Astrocyte of the cerebellum (primary cell): ENCODE data around the gene KCNJ10.

Source experiments
- DNase-seq: peaks from one replicate; pipeline ENCODE4 v3.0.0-alpha.2; 2011; ENCODE audit warnings: low read depth
- H3K4me3 ChIP-seq: 2 replicates; pipeline ENCODE4 v1.5.1; 2011; ENCODE audit warnings: mild to moderate bottlenecking, low read depth, low read length, moderate library complexity
- in situ Hi-C: cut with HindIII; loops from 2 replicates; pipeline ENCODE4 v1.10.0; 2017; ENCODE audit warnings: low sequenced_read_pairs
- TF ChIP-seq, protein P1 (sequence below): IDR thresholded peaks from 2 replicates; pipeline ENCODE4 v1.5.1; 2012; ENCODE audit warnings: low read length, low read depth, moderate library complexity, mild to moderate bottlenecking; ENCODE audit errors: missing control alignments

KCNJ10 gene

DNA sequence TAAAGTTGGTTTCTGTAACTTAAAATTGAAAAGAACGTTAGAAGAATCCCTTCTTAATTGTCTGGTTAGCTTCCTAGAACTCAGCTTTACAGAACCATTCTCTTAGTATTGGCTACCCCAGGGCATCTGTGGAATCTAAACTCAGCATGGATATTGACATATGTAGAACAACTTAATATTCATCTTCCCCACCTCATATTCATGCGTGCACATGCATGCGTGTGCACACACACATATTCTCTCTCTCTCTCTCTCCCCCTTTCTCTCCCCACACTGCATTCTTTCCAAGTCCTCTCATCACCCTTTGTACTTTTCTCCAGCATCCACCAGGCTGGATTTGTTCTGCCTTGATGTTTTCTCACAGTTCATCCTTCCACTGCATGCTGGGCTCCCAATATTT is 51.6 kb downstream of the KCNJ10 start:
- in situ Hi-C loops: loop anchor here (25.0 kb wide), 1 partner anchor 231 kb away; the partner anchor contains the start of gene DUSP23
- H3K4me3 ChIP-seq: no peak overlapping the region
- TF ChIP-seq, protein P1, sequence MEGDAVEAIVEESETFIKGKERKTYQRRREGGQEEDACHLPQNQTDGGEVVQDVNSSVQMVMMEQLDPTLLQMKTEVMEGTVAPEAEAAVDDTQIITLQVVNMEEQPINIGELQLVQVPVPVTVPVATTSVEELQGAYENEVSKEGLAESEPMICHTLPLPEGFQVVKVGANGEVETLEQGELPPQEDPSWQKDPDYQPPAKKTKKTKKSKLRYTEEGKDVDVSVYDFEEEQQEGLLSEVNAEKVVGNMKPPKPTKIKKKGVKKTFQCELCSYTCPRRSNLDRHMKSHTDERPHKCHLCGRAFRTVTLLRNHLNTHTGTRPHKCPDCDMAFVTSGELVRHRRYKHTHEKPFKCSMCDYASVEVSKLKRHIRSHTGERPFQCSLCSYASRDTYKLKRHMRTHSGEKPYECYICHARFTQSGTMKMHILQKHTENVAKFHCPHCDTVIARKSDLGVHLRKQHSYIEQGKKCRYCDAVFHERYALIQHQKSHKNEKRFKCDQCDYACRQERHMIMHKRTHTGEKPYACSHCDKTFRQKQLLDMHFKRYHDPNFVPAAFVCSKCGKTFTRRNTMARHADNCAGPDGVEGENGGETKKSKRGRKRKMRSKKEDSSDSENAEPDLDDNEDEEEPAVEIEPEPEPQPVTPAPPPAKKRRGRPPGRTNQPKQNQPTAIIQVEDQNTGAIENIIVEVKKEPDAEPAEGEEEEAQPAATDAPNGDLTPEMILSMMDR: no peak
- no peak for DNase-seq

DNA sequence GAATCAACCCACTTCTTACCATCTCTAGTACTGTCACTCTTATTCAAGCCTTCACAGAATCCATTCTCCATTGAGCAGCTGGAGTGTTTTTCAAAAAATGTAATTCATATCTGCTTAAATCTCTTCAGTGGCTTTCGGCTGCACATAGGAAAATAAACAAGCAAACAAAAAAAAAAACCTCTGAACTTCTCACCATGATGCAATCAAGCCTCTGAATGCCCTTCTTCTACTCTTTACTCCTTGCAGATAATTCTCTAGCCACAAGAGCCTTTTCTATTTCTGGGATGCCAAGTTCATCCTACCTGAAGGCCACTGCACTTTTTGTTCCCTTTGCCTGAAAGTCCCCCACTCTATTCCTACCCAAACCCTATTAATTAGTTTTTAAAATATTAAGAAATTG is 52.4 kb downstream of the KCNJ10 start:
- TF ChIP-seq, protein P1: no peak
- no peak overlapping the region for H3K4me3 ChIP-seq
- in situ Hi-C loops: loop anchor here (25.0 kb wide), 1 partner anchor 230 kb away; the partner anchor contains the start of gene DUSP23
- no peak for DNase-seq

DNA sequence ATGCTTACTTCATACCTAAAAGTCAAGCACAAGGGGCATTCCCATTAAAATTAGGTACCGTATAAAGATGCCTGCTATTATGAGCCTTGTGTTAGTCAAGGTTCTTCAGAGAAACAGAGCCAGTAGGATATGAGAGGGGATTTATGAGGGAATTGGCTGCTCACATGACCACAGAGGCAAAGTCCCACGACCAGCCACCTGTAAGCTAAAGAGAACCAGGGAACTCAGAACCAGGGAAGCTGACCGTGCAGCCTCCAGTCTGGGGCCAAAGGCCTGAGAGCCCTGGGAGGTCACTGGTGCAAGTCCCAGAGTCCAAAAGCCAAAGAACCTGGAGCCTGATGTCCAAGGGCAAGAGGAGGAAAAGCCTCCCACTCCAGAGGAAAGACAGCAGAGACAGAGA is 58.2 kb downstream of the KCNJ10 start:
- no peak for DNase-seq
- in situ Hi-C loops: loop anchor here (25.0 kb wide), 1 partner anchor 224 kb away; the partner anchor contains the start of gene DUSP23
- no peak overlapping the region for H3K4me3 ChIP-seq
- TF ChIP-seq, protein P1: no peak

DNA sequence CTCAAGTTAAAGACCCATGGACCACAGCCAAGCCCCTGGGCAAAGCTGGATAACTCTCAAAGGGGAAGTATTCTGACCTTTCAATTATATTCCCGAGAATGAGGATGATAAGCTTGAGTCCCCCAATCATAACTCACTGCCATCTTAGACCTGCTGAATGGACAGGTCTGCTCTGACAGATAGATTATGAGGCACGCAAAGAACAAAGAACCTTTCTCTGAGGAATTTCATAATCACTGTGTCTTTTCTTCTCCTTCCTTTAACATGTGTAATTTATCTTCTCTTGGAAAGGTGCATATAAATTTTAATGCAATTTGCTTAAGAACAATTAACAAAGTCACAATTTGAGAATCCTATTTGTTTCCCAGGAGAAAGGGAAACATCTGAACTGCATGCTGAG is 60.2 kb downstream of the KCNJ10 start:
- in situ Hi-C loops: loop anchor here (25.0 kb wide), 1 partner anchor 222 kb away; the partner anchor contains the start of gene DUSP23
- no peak overlapping the region for H3K4me3 ChIP-seq
- TF ChIP-seq, protein P1: no peak
- DNase-seq: no peak

DNA sequence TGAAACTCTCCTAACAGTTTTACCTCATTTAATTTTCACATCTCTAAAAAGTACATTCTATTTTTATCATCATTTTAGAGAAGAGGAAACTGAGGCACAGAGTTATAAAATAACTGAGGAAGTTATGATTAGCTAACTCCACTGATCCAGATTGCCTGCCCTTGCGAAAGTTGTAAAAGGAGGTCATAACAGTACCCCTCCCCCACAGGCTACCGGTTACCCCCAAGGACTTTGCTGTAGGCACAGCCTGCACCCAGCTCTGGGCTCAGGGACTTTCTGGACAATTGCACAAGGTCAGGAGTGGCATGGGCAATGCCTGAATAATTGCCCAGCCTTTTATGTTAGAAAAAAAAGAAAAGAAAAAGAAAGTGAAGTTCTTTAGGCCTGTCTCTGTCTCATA is 60.9 kb downstream of the KCNJ10 start:
- no peak for DNase-seq
- H3K4me3 ChIP-seq: no peak overlapping the region
- in situ Hi-C loops: loop anchor here (25.0 kb wide), 1 partner anchor 222 kb away; the partner anchor contains the start of gene DUSP23
- TF ChIP-seq, protein P1: no peak

DNA sequence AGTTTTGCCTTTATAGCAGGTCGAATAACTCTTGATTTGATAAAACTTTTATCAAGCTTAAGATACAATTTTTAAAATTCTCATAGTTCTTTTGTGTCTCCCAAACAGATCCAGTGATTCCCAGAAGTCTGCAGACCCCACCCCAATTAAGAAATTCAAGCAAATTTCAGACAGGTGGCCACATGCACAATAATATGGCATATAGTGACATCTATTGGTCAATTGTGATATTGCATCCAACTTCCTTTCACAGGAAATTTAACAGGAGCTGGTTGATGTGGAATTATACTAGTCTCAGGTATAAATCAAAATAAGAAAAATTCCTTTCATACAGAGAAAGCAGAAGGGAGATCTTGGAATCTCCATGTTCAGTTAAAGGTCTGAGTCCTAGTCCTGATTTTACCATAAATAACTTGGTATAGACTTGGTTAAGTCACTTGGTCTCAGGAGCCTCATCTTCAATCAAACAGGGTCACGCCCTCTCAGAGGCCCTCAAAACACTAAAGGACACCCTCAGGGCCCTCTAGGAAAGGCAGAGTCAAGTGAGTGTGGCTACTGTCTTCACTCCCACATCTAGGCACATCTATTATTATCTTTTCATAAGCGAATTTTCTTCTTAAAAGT is 62.3 kb downstream of the KCNJ10 start:
- TF ChIP-seq, protein P1: peak; percentile 50
- in situ Hi-C loops: loop anchor here (25.0 kb wide), 1 partner anchor 220 kb away; the partner anchor contains the start of gene DUSP23
- peak; percentile 9 for DNase-seq
- no peak overlapping the region for H3K4me3 ChIP-seq
